ENCODE measurements around the gene WDR90. TPM values are rescaled to one million over a fixed set of nuclear protein-coding genes. Genes with fewer than 3 reads are reported as not detected.
A peak's percentile ranks its signal among the peaks of the same experiment; 100 is the strongest.

Gene WDR90
- total and polyA plus RNA-seq, 2 of the 13 experiments (the other 11 are each of a cell fraction or from before 2014, with no cell fraction given) = 14.9 to 28.9 TPM

- TF ChIP-seq, protein P1, sequence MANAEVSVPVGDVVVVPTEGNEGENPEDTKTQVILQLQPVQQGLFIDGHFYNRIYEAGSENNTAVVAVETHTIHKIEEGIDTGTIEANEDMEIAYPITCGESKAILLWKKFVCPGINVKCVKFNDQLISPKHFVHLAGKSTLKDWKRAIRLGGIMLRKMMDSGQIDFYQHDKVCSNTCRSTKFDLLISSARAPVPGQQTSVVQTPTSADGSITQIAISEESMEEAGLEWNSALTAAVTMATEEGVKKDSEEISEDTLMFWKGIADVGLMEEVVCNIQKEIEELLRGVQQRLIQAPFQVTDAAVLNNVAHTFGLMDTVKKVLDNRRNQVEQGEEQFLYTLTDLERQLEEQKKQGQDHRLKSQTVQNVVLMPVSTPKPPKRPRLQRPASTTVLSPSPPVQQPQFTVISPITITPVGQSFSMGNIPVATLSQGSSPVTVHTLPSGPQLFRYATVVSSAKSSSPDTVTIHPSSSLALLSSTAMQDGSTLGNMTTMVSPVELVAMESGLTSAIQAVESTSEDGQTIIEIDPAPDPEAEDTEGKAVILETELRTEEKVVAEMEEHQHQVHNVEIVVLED (CRISPR knock-in tag; IDR thresholded peaks at IDR 0.05; ENCODE audit: borderline replicate concordance) = no peak; the same call in none of the 2 replicates
- TF ChIP-seq TOPORS (CRISPR knock-in tag; IDR thresholded peaks at IDR 0.05) (peak; percentile 82; the same call in 1 of the 2 replicates), HNRNPL (IDR thresholded peaks at IDR 0.05; ENCODE audit: low read depth, low read length) (0 out of 2 replicates have a peak, but pooled peaks have one; percentile 26), ZFP36 (IDR thresholded peaks at IDR 0.05; ENCODE audit: borderline replicate concordance, low read depth, low read length, partially characterized antibody) (no peak), RXRA (CRISPR knock-in tag; IDR thresholded peaks at IDR 0.05) (peak; percentile 80), MLXIP (CRISPR knock-in tag; IDR thresholded peaks at IDR 0.05; ENCODE audit: borderline replicate concordance) (peak; percentile 62; the same call in 1 of the 2 replicates), ZNF687 (CRISPR knock-in tag; IDR thresholded peaks at IDR 0.05) (peak; percentile 70), ZNF256 (CRISPR knock-in tag; conservative IDR thresholded peaks at IDR 0.05) (no peak), EHMT2 (IDR thresholded peaks at IDR 0.05; ENCODE audit: borderline replicate concordance, low read depth, low read length) (no peak), KAT8 (CRISPR knock-in tag; IDR thresholded peaks at IDR 0.05) (no peak; the same call in 1 of the 2 replicates), ZIK1 (CRISPR knock-in tag; IDR thresholded peaks at IDR 0.05; ENCODE audit: borderline replicate concordance, low read depth) (0 out of 2 replicates have a peak, but pooled peaks have one; percentile 77), ZFP90 (CRISPR knock-in tag; IDR thresholded peaks at IDR 0.05; ENCODE audit: borderline replicate concordance) (peak; percentile 24; the same call in 1 of the 2 replicates), ZNF564 (CRISPR knock-in tag; IDR thresholded peaks at IDR 0.05) (no peak), ESRRA (CRISPR knock-in tag; IDR thresholded peaks at IDR 0.05; ENCODE audit: low read depth) (peak; percentile 89), CENPT (CRISPR knock-in tag; IDR thresholded peaks at IDR 0.05; ENCODE audit: low read depth) (peak; percentile 66; the same call in 1 of the 2 replicates), ZFY (CRISPR knock-in tag; IDR thresholded peaks at IDR 0.05) (peak; percentile 76)
- TF ChIP-seq, protein P2, sequence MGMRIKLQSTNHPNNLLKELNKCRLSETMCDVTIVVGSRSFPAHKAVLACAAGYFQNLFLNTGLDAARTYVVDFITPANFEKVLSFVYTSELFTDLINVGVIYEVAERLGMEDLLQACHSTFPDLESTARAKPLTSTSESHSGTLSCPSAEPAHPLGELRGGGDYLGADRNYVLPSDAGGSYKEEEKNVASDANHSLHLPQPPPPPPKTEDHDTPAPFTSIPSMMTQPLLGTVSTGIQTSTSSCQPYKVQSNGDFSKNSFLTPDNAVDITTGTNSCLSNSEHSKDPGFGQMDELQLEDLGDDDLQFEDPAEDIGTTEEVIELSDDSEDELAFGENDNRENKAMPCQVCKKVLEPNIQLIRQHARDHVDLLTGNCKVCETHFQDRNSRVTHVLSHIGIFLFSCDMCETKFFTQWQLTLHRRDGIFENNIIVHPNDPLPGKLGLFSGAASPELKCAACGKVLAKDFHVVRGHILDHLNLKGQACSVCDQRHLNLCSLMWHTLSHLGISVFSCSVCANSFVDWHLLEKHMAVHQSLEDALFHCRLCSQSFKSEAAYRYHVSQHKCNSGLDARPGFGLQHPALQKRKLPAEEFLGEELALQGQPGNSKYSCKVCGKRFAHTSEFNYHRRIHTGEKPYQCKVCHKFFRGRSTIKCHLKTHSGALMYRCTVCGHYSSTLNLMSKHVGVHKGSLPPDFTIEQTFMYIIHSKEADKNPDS (CRISPR knock-in tag; IDR thresholded peaks at IDR 0.05) = no peak
Observed at GRCh38 chr16:642189-643049, 6.7 kb upstream of the WDR90 start (continued).
